Peyer's patch (tissue), 4 donors: ENCODE results near the gene ARPC5. TPM values are rescaled to one million over a fixed set of nuclear protein-coding genes. Genes with fewer than 3 reads are reported as not detected.
A peak's percentile ranks its signal among the peaks of the same experiment; 100 is the strongest.
"Not testable (repeated sequence)": the region's sequence is repeated elsewhere in the genome, so short reads cannot be mapped to it uniquely, and the experiment has no call there.

Experiments
- DNase-seq, 3 donors: peaks; one replicate each; pipeline ENCODE4 v3.0.0-alpha.2; 2017 to 2019
- H3K27ac ChIP-seq, 4 donors: fragments of 200-600 bp; sonication (generic); one replicate each; pipeline ENCODE4 v1.5.1; 2016 to 2019
- H3K27me3 ChIP-seq, 2 donors: fragments of 200-600 bp; sonication (generic); one replicate each; pipeline ENCODE4 v1.5.1; 2019
- H3K36me3 ChIP-seq, 3 donors: fragments of 200-600 bp; sonication (generic); one replicate each; pipeline ENCODE4 v1.5.1; 2016 to 2019
- H3K4me1 ChIP-seq, 4 donors: fragments of 200-600 bp; sonication (generic); one replicate each; pipeline ENCODE4 v1.5.1; 2016 to 2019
- H3K4me3 ChIP-seq, 4 donors: fragments of 200-600 bp; sonication (generic); 1 replicate in 3 of 4; 2 replicates in 1 of 4; pipeline ENCODE4 v1.5.1; 2016 to 2019; ENCODE audit warnings: mild to moderate bottlenecking in 1 of 4
- H3K9me3 ChIP-seq, 4 donors: fragments of 200-600 bp; sonication (generic); one replicate each; pipeline ENCODE4 v1.5.1; 2016 to 2019; ENCODE audit warnings: mild to moderate bottlenecking in 1 of 4
- CTCF ChIP-seq, 6 experiments: fragments of 450-650 bp in 4 of 6; fragments of 200-600 bp in 2 of 6; sonication (generic) in 1 of 6; IDR thresholded peaks; one replicate each; pipeline ENCODE4 v1.5.1; 2017 to 2019; ENCODE audit warnings: antibody characterized with exemption in 6 of 6, mild to moderate bottlenecking in 3 of 6, moderate library complexity in 1 of 6
- POLR2A ChIP-seq, 2 donors: fragments of 450-650 bp; IDR thresholded peaks; one replicate each; pipeline ENCODE4 v1.5.1; 2017; ENCODE audit warnings: antibody characterized with exemption in 2 of 2, mild to moderate bottlenecking in 2 of 2, moderate library complexity in 2 of 2
- total RNA-seq, 4 donors: library from RNA; depleted of rRNA; stranded (reverse); fragments of >200 nt; gene quantifications; one replicate each; pipeline ENCODE4 v1.1.0, GENCODE V29; 2016

The ARPC5 gene
- total RNA-seq, 4 donors from 2014 or later = 57.9 to 86.7 (median 67.9) TPM

GRCh38 chr1:183632114-183632513, 3.5 kb downstream of the ARPC5 start:
- Histone ChIP-seq H3K27ac (no peak overlapping the region), H3K9me3 (no peaks in the 10 kb centered on the region), H3K4me3 (peak overlapping the region in 1 of 4 donors; percentile 96), H3K4me1 (peaks cover 0 to 47% (median 0%) of the 10 kb centered on the region in 4 donors), H3K27me3 (no peaks in the 10 kb centered on the region), H3K36me3 (peaks cover 0 to 39% (median 0%) of the 10 kb centered on the region in 3 donors)
- TF ChIP-seq CTCF (IDR thresholded peaks at IDR 0.05) (no peak), POLR2A (IDR thresholded peaks at IDR 0.05) (no peak)
- no peak for DNase-seq

- DNase-seq = no peak
- Histone ChIP-seq H3K36me3 (peaks cover 0 to 45% (median 0%) of the 10 kb centered on the region in 3 donors), H3K27me3 (no peaks in the 10 kb centered on the region), H3K4me1 (peaks cover 0 to 41% (median 0%) of the 10 kb centered on the region in 4 donors), H3K9me3 (no peaks in the 10 kb centered on the region), H3K4me3 (no peak overlapping the region), H3K27ac (no peak overlapping the region)
- no peak for TF ChIP-seq CTCF (IDR thresholded peaks at IDR 0.05)
- TF ChIP-seq POLR2A (IDR thresholded peaks at IDR 0.05) = no peak
Measured at GRCh38 chr1:183630748-183631147, 4.8 kb downstream of the ARPC5 start.

- no peak overlapping the region for H3K27ac ChIP-seq
- DNase-seq = no peak
- no peak overlapping the region for H3K4me3 ChIP-seq
- TF ChIP-seq POLR2A (IDR thresholded peaks at IDR 0.05) (no peak), CTCF (IDR thresholded peaks at IDR 0.05) (no peak)
- H3K9me3 ChIP-seq = no peaks in the 10 kb centered on the region
- peaks cover 0 to 59% (median 0%) of the 10 kb centered on the region in 3 donors for H3K36me3 ChIP-seq
- H3K27me3 ChIP-seq = no peaks in the 10 kb centered on the region
- H3K4me1 ChIP-seq = peaks cover 0 to 39% (median 0%) of the 10 kb centered on the region in 4 donors
Measured at GRCh38 chr1:183628537-183628936, 7.0 kb downstream of the ARPC5 start.

GRCh38 chr1:183626236-183626635, 9.3 kb downstream of the ARPC5 start:
- Histone ChIP-seq H3K36me3 (peaks cover 0 to 56% (median 0%) of the 10 kb centered on the region in 3 donors), H3K4me1 (peaks cover 0 to 22% (median 0%) of the 10 kb centered on the region in 4 donors)
- H3K27me3 ChIP-seq, H3K4me3 ChIP-seq, H3K9me3 ChIP-seq, H3K27ac ChIP-seq, DNase-seq: not testable (repeated sequence)

GRCh38 chr1:183622884-183623785, 12.4 kb downstream of the ARPC5 start:
- peaks cover 0 to 14% (median 0%) of the 10 kb centered on the region in 4 donors for H3K4me1 ChIP-seq
- TF ChIP-seq CTCF (IDR thresholded peaks at IDR 0.05) (peak; percentile 43 to 75 (median 66)), POLR2A (IDR thresholded peaks at IDR 0.05) (no peak)
- peak in 2 of 3 donors; percentile 43 to 77 for DNase-seq
- peaks cover 0 to 26% (median 0%) of the 10 kb centered on the region in 3 donors for H3K36me3 ChIP-seq
- H3K4me3 ChIP-seq = no peak overlapping the region
- no peaks in the 10 kb centered on the region for H3K27me3 ChIP-seq
- H3K27ac ChIP-seq = peak overlapping the region in 2 of 4 donors; percentile 4 to 9
- no peaks in the 10 kb centered on the region for H3K9me3 ChIP-seq

- no peak for DNase-seq
- TF ChIP-seq CTCF (IDR thresholded peaks at IDR 0.05) (no peak), POLR2A (IDR thresholded peaks at IDR 0.05) (no peak)
- Histone ChIP-seq H3K9me3 (no peaks in the 10 kb centered on the region), H3K4me3 (no peak overlapping the region), H3K4me1 (peaks cover 0 to 10% (median 0%) of the 10 kb centered on the region in 4 donors), H3K36me3 (peaks cover 0 to 19% (median 0%) of the 10 kb centered on the region in 3 donors), H3K27me3 (no peaks in the 10 kb centered on the region), H3K27ac (no peak overlapping the region)
Measured at GRCh38 chr1:183622013-183622412, 13.6 kb downstream of the ARPC5 start.
